Thyroid gland (tissue), 4 donors: ENCODE measurements around the gene LGR6.

ENCODE experiments used
- CTCF ChIP-seq, 6 experiments: fragments of 200-600 bp in 3 of 6; fragments of 450-650 bp in 3 of 6; sonication (generic) in 3 of 6; IDR thresholded peaks; one replicate each; pipeline ENCODE4 v1.5.1; 2016 to 2019; ENCODE audit warnings: antibody characterized with exemption in 6 of 6, mild to moderate bottlenecking in 2 of 6, inconsistent platforms in 1 of 6, moderate library complexity in 1 of 6
- POLR2A ChIP-seq, 2 donors: fragments of 450-650 bp; IDR thresholded peaks; one replicate each; pipeline ENCODE4 v1.6.1; 2017; ENCODE audit warnings: antibody characterized with exemption in 2 of 2, mild to moderate bottlenecking in 2 of 2, moderate library complexity in 1 of 2

GRCh38 chr1:202154766-202155477 is 38.7 kb upstream of the LGR6 start:
- TF ChIP-seq CTCF (IDR thresholded peaks at IDR 0.05) = peak in 4 of 6 experiments; percentile 20 to 48 (median 37)
- TF ChIP-seq POLR2A (IDR thresholded peaks at IDR 0.05) = no peak
